Skeletal muscle tissue (tissue), 4 donors: ENCODE data around the gene RCC1. TPM values are rescaled to one million over a fixed set of nuclear protein-coding genes. Genes with fewer than 3 reads are reported as not detected.
"Not testable (repeated sequence)": the region's sequence is repeated elsewhere in the genome, so short reads cannot be mapped to it uniquely, and the experiment has no call there.

Experiments used
- H3K27ac ChIP-seq: one replicate; pipeline ENCODE4 v1.7.0; 2013; ENCODE audit warnings: mild to moderate bottlenecking, low read depth, low read length, inconsistent platforms
- H3K27me3 ChIP-seq, 3 donors: one replicate each; pipeline ENCODE4 v1.7.0; 2013; ENCODE audit warnings: low read length in 3 of 3; ENCODE audit not compliant: control insufficient read depth in 3 of 3, insufficient read depth in 3 of 3
- H3K36me3 ChIP-seq, 3 donors: one replicate each; pipeline ENCODE4 v1.7.0; 2013; ENCODE audit warnings: low read length in 3 of 3; ENCODE audit not compliant: control insufficient read depth in 3 of 3, insufficient read depth in 3 of 3
- H3K4me1 ChIP-seq, 3 donors: one replicate each; pipeline ENCODE4 v1.7.0; 2013; ENCODE audit warnings: low read length in 3 of 3, mild to moderate bottlenecking in 3 of 3; ENCODE audit not compliant: control insufficient read depth in 3 of 3, insufficient read depth in 3 of 3
- H3K4me3 ChIP-seq, 3 donors: one replicate each; pipeline ENCODE4 v1.7.0; 2013; ENCODE audit warnings: low read length in 3 of 3
- H3K9ac ChIP-seq, 3 donors: one replicate each; pipeline ENCODE4 v1.7.0; 2013; ENCODE audit warnings: low read length in 3 of 3, mild to moderate bottlenecking in 3 of 3, moderate library complexity in 2 of 3, low read depth in 1 of 3
- H3K9me3 ChIP-seq, 3 donors: one replicate each; pipeline ENCODE4 v1.7.0; 2013; ENCODE audit warnings: low read length in 3 of 3; ENCODE audit not compliant: control insufficient read depth in 3 of 3
- total RNA-seq: library from RNA; depleted of rRNA; stranded (reverse); fragments of >200 nt; gene quantifications from one replicate; pipeline ENCODE4 v1.2.3, GENCODE V29; 2014
- donor health status: Osteomylitis.

The RCC1 gene
- total RNA-seq, 1 donor from 2014 or later = 21.9 TPM

- not testable (repeated sequence) for H3K27me3 ChIP-seq, H3K9me3 ChIP-seq, H3K9ac ChIP-seq, H3K27ac ChIP-seq, H3K4me3 ChIP-seq, H3K36me3 ChIP-seq
- peaks cover 16 to 18% (median 17%) of the 10 kb centered on the region in 3 donors for H3K4me1 ChIP-seq
Measured at GRCh38 chr1:28520796-28521195, 15.0 kb downstream of the RCC1 start.

GRCh38 chr1:28521502-28522164, 15.8 kb downstream of the RCC1 start:
- Histone ChIP-seq H3K9ac (no peak overlapping the region), H3K9me3 (no peaks in the 10 kb centered on the region), H3K36me3 (no peaks in the 10 kb centered on the region), H3K27ac (no peak overlapping the region), H3K4me1 (peaks cover 16 to 18% (median 17%) of the 10 kb centered on the region in 3 donors), H3K27me3 (no peaks in the 10 kb centered on the region), H3K4me3 (no peak overlapping the region)

GRCh38 chr1:28522537-28522936, 16.7 kb downstream of the RCC1 start:
- H3K4me3 ChIP-seq, H3K27ac ChIP-seq, H3K36me3 ChIP-seq, H3K9ac ChIP-seq, H3K27me3 ChIP-seq, H3K9me3 ChIP-seq: not testable (repeated sequence)
- H3K4me1 ChIP-seq = peaks cover 14 to 16% (median 14%) of the 10 kb centered on the region in 3 donors

GRCh38 chr1:28525002-28525642, 19.3 kb downstream of the RCC1 start:
- not testable (repeated sequence) for H3K9me3 ChIP-seq, H3K4me3 ChIP-seq, H3K27me3 ChIP-seq, H3K36me3 ChIP-seq, H3K27ac ChIP-seq, H3K4me1 ChIP-seq
- H3K9ac ChIP-seq = peak overlapping the region in 1 of 3 donors; percentile 20

GRCh38 chr1:28526886-28527285, 21.0 kb downstream of the RCC1 start:
- peaks cover 1 to 6% (median 5%) of the 10 kb centered on the region in 3 donors for H3K36me3 ChIP-seq
- no peak overlapping the region for H3K27ac ChIP-seq
- H3K9ac ChIP-seq = no peak overlapping the region
- no peaks in the 10 kb centered on the region for H3K4me1 ChIP-seq
- no peaks in the 10 kb centered on the region for H3K27me3 ChIP-seq
- H3K9me3 ChIP-seq = no peaks in the 10 kb centered on the region
- H3K4me3 ChIP-seq = no peak overlapping the region

GRCh38 chr1:28530456-28530855, 24.6 kb downstream of the RCC1 start:
- no peaks in the 10 kb centered on the region for H3K27me3 ChIP-seq
- no peak overlapping the region for H3K9ac ChIP-seq
- H3K4me3 ChIP-seq = no peak overlapping the region
- H3K9me3 ChIP-seq = no peaks in the 10 kb centered on the region
- no peak overlapping the region for H3K27ac ChIP-seq
- no peaks in the 10 kb centered on the region for H3K4me1 ChIP-seq
- H3K36me3 ChIP-seq = peaks cover 10 to 18% (median 16%) of the 10 kb centered on the region in 3 donors

- H3K4me1 ChIP-seq = no peaks in the 10 kb centered on the region
- peaks cover 26 to 44% (median 40%) of the 10 kb centered on the region in 3 donors for H3K36me3 ChIP-seq
- H3K27me3 ChIP-seq = no peaks in the 10 kb centered on the region
- no peak overlapping the region for H3K27ac ChIP-seq
- H3K4me3 ChIP-seq = no peak overlapping the region
- no peaks in the 10 kb centered on the region for H3K9me3 ChIP-seq
- H3K9ac ChIP-seq = no peak overlapping the region
Measured at GRCh38 chr1:28534671-28535070, 28.8 kb downstream of the RCC1 start.

GRCh38 chr1:28535180-28535579, 29.3 kb downstream of the RCC1 start:
- H3K9ac ChIP-seq = no peak overlapping the region
- no peaks in the 10 kb centered on the region for H3K9me3 ChIP-seq
- peaks cover 26 to 42% (median 40%) of the 10 kb centered on the region in 3 donors for H3K36me3 ChIP-seq
- no peaks in the 10 kb centered on the region for H3K27me3 ChIP-seq
- no peaks in the 10 kb centered on the region for H3K4me1 ChIP-seq
- no peak overlapping the region for H3K27ac ChIP-seq
- no peak overlapping the region for H3K4me3 ChIP-seq

GRCh38 chr1:28537457-28538199, 31.8 kb downstream of the RCC1 start:
- H3K36me3 ChIP-seq = peaks cover 21 to 32% (median 32%) of the 10 kb centered on the region in 3 donors
- H3K4me1 ChIP-seq = no peaks in the 10 kb centered on the region
- H3K9ac ChIP-seq = no peak overlapping the region
- H3K27ac ChIP-seq = no peak overlapping the region
- no peaks in the 10 kb centered on the region for H3K27me3 ChIP-seq
- H3K4me3 ChIP-seq = no peak overlapping the region
- no peaks in the 10 kb centered on the region for H3K9me3 ChIP-seq

- Histone ChIP-seq H3K36me3 (peaks cover 21 to 32% (median 32%) of the 10 kb centered on the region in 3 donors), H3K4me1 (no peaks in the 10 kb centered on the region), H3K27me3 (no peaks in the 10 kb centered on the region), H3K9me3 (no peaks in the 10 kb centered on the region), H3K27ac (no peak overlapping the region), H3K9ac (no peak overlapping the region), H3K4me3 (no peak overlapping the region)
Measured at GRCh38 chr1:28538286-28538685, 32.4 kb downstream of the RCC1 start.
